ENCODE results near the gene GDF2. TPM values are rescaled to one million over a fixed set of nuclear protein-coding genes. Genes with fewer than 3 reads are reported as not detected.

Gene GDF2
- total and polyA plus RNA-seq, 2 experiments from 2014 or later, result not detected

GRCh38 chr10:47294057-47294456, 28.2 kb upstream of the GDF2 start:
- Histone ChIP-seq H3K27me3 (replicated peaks; ENCODE audit: insufficient read depth) (peaks cover 49% of the 10 kb centered on the region), H3K4me1 (ENCODE audit: insufficient read depth) (no peaks in the 10 kb centered on the region), H2AFZ (no peak overlapping the region), H3K4me3 (no peak overlapping the region), H3K36me3 (ENCODE audit: low read depth) (no peaks in the 10 kb centered on the region), H3F3A (ENCODE audit: insufficient read depth) (no peaks in the 10 kb centered on the region), H3K9me3 (ENCODE audit: low read depth) (no peaks in the 10 kb centered on the region), H3K9ac (no peak overlapping the region), H3K9me2 (ENCODE audit: insufficient read depth) (no peaks in the 10 kb centered on the region), H3K27ac (no peak overlapping the region), H3K79me2 (ENCODE audit: insufficient read depth) (no peaks in the 10 kb centered on the region), H4K20me1 (ENCODE audit: insufficient read depth) (no peaks in the 10 kb centered on the region), H3K4me2 (ENCODE audit: unreplicated experiment) (no peak overlapping the region)
- TF ChIP-seq EZH2 (IDR thresholded peaks at IDR 0.05; ENCODE audit: insufficient read depth, poor library complexity, severe bottlenecking) (no peak), EZH2phosphoT487 (IDR thresholded peaks at IDR 0.05; ENCODE audit: insufficient read depth, low read depth) (no peak)
- no peak for DNase-seq
- WGBS, 2 experiments (ENCODE audit: low coverage in 1 of 2, low lambda C conversion rate in 2 of 2, missing lambda C conversion rate in 2 of 2), result 71 to 74% methylated on average over 9 of the region's 9 CpGs
- in situ Hi-C loops (cut with MboI), result no loop called here

DNA sequence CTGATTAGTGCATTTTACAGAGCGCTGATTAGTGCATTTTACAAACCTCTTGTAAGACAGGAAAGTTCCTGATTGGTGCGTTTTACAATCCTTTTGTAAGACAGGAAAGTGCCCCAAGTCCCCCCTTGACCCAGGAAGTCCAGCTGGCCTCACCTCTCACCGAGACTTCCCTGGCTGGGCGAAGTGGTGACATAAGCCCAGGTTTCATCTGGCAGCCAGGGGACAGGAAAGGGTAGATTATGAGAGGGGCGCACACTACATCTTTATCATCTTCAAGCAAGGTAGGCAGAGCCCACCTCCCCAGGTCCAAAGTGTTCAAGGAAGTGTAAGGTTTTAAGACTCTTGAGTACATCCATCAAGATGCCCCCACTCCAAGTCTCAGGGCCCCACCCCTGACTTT, 27.8 kb upstream of the GDF2 start:
- no peaks in the 10 kb centered on the region for H3F3A ChIP-seq (ENCODE audit: insufficient read depth)
- no peak overlapping the region for H3K9ac ChIP-seq
- no peak for TF ChIP-seq EZH2phosphoT487 (IDR thresholded peaks at IDR 0.05; ENCODE audit: insufficient read depth, low read depth)
- no peak for TF ChIP-seq EZH2 (IDR thresholded peaks at IDR 0.05; ENCODE audit: insufficient read depth, poor library complexity, severe bottlenecking)
- H3K27me3 ChIP-seq (replicated peaks; ENCODE audit: insufficient read depth), result peaks cover 53% of the 10 kb centered on the region
- WGBS, 2 experiments (ENCODE audit: low coverage in 1 of 2, low lambda C conversion rate in 2 of 2, missing lambda C conversion rate in 2 of 2), result 55 to 56% methylated on average over 5 of the region's 5 CpGs
- H3K9me3 ChIP-seq (ENCODE audit: low read depth), result no peaks in the 10 kb centered on the region
- no peak for DNase-seq
- no peaks in the 10 kb centered on the region for H3K79me2 ChIP-seq (ENCODE audit: insufficient read depth)
- no peaks in the 10 kb centered on the region for H4K20me1 ChIP-seq (ENCODE audit: insufficient read depth)
- no peak overlapping the region for H3K4me2 ChIP-seq (ENCODE audit: unreplicated experiment)
- no peak overlapping the region for H3K4me3 ChIP-seq
- no peaks in the 10 kb centered on the region for H3K4me1 ChIP-seq (ENCODE audit: insufficient read depth)
- H3K9me2 ChIP-seq (ENCODE audit: insufficient read depth), result no peaks in the 10 kb centered on the region
- in situ Hi-C loops (cut with MboI), result no loop called here
- no peaks in the 10 kb centered on the region for H3K36me3 ChIP-seq (ENCODE audit: low read depth)
- no peak overlapping the region for H3K27ac ChIP-seq
- no peak overlapping the region for H2AFZ ChIP-seq

- Histone ChIP-seq H3K4me3 (no peak overlapping the region), H3K4me1 (ENCODE audit: insufficient read depth) (no peaks in the 10 kb centered on the region), H3K9me3 (ENCODE audit: low read depth) (no peaks in the 10 kb centered on the region), H3F3A (ENCODE audit: insufficient read depth) (no peaks in the 10 kb centered on the region), H3K27ac (no peak overlapping the region), H2AFZ (no peak overlapping the region), H3K4me2 (ENCODE audit: unreplicated experiment) (no peak overlapping the region), H4K20me1 (ENCODE audit: insufficient read depth) (no peaks in the 10 kb centered on the region), H3K9me2 (ENCODE audit: insufficient read depth) (no peaks in the 10 kb centered on the region), H3K27me3 (replicated peaks; ENCODE audit: insufficient read depth) (peaks cover 59% of the 10 kb centered on the region), H3K36me3 (ENCODE audit: low read depth) (no peaks in the 10 kb centered on the region), H3K9ac (no peak overlapping the region), H3K79me2 (ENCODE audit: insufficient read depth) (no peaks in the 10 kb centered on the region)
- 38 to 47% methylated on average over 5 of the region's 5 CpGs for WGBS, 2 experiments (ENCODE audit: low coverage in 1 of 2, low lambda C conversion rate in 2 of 2, missing lambda C conversion rate in 2 of 2)
- in situ Hi-C loops (cut with MboI), result no loop called here
- DNase-seq, result no peak
- TF ChIP-seq EZH2phosphoT487 (IDR thresholded peaks at IDR 0.05; ENCODE audit: insufficient read depth, low read depth) (no peak), EZH2 (IDR thresholded peaks at IDR 0.05; ENCODE audit: insufficient read depth, poor library complexity, severe bottlenecking) (no peak)
Observed at GRCh38 chr10:47295411-47295810, 26.8 kb upstream of the GDF2 start.

- H3F3A ChIP-seq (ENCODE audit: insufficient read depth), result no peaks in the 10 kb centered on the region
- in situ Hi-C loops (cut with MboI), result no loop called here
- H3K4me3 ChIP-seq, result no peak overlapping the region
Observed at GRCh38 chr10:47296156-47296894, 25.9 kb upstream of the GDF2 start.

More at GRCh38 chr10:47296156-47296894, 25.9 kb upstream of the GDF2 start:
- Histone ChIP-seq H3K27ac (no peak overlapping the region), H3K9me3 (ENCODE audit: low read depth) (no peaks in the 10 kb centered on the region), H3K27me3 (replicated peaks; ENCODE audit: insufficient read depth) (peaks cover 65% of the 10 kb centered on the region), H2AFZ (no peak overlapping the region), H3K9me2 (ENCODE audit: insufficient read depth) (no peaks in the 10 kb centered on the region), H3K9ac (no peak overlapping the region), H3K4me2 (ENCODE audit: unreplicated experiment) (no peak overlapping the region), H3K36me3 (ENCODE audit: low read depth) (no peaks in the 10 kb centered on the region), H3K4me1 (ENCODE audit: insufficient read depth) (no peaks in the 10 kb centered on the region), H3K79me2 (ENCODE audit: insufficient read depth) (no peaks in the 10 kb centered on the region), H4K20me1 (ENCODE audit: insufficient read depth) (no peaks in the 10 kb centered on the region)
- TF ChIP-seq EZH2 (IDR thresholded peaks at IDR 0.05; ENCODE audit: insufficient read depth, poor library complexity, severe bottlenecking), result peak; percentile 80
- no peak for TF ChIP-seq EZH2phosphoT487 (IDR thresholded peaks at IDR 0.05; ENCODE audit: insufficient read depth, low read depth)
- no peak for DNase-seq
- 5 to 7% methylated on average over 12 of the region's 12 CpGs for WGBS, 2 experiments (ENCODE audit: low coverage in 1 of 2, low lambda C conversion rate in 2 of 2, missing lambda C conversion rate in 2 of 2)

All from GM23248 (cell line).